Measurements from ENCODE around the gene PAH. TPM values are rescaled to one million over a fixed set of nuclear protein-coding genes. Genes with fewer than 3 reads are reported as not detected.

Gene PAH
- total RNA-seq, 1 experiment from 2014 or later: 0.42 TPM

DNA sequence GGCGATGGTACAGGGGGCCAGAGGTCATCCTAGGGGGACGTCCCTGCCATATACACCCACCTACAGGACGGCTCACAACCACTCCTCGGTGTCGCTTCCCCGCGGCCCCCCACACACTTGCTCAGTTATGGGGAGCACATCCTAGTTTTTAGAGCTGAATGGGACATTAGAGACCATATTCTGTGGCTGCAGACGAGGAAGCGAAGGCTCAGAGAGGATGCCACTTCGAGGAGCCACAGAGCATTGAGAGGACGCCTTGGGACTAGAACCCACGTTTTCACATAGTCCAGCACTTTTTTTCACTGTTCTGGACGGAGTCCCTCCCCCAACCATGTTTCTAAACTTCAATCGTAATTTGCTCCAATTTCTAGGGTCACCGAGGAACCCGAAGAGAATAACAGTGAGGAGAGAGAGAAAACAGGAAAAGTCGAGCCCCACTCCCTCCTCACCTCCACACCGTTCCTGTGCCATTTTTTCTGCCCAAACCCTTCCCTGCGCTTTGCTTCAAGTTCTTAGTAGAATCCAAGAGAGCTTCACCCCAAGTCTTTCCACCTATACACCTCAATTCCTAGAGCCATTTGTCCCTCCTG is 39.8 kb upstream of the PAH start:
- Histone ChIP-seq H3K4me3 (ENCODE audit: insufficient read depth, low read depth, low read length) (peak overlapping the region; percentile 41; the same call in 1 of the 2 replicates), H3K27me3 (ENCODE audit: control insufficient read depth, insufficient read depth, low read length) (peaks cover 100% of the 10 kb centered on the region), H3K36me3 (replicated peaks; ENCODE audit: control insufficient read depth, insufficient read depth, low read length) (no peaks in the 10 kb centered on the region)
- DNase-seq: no peak

DNA sequence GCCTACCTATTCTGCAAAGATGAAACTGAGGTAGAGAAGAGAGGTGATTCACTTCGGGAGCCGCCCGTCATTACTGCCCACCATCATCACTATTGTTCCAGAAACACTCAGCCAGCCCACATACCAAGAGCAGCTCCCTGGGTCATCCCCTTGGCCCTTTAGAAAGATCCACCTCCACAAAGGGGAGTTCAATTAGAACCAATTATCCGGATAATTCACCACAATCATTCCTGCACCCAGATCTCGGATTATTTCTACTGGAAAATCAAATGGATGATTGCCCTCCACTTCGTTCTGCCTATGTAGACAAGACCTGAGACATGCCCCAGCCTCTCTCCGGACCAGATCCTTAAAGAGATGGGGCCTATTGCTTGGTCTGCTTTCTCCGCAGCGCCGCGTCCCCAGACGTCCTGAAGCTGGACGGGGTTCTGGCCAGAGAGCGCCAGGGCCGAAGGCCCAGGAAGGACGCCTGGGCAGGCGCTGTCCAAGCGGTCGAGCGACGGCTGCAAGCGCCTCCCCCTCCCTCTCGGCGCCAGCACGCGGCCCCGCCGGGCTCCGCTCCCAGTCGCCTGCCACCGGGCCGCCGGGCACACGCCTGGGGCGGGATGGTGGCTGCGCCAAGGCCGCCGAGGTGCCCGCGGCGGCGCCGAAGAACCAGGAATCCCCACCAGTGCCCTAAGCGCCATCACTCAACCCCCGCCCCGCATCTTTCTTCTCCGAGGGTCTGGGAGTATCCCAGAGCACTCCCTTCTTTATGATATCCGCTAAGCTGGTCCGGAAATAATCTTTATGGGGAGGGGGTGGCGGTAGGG is 39.1 kb upstream of the PAH start:
- peaks cover 100% of the 10 kb centered on the region for H3K27me3 ChIP-seq (ENCODE audit: control insufficient read depth, insufficient read depth, low read length)
- DNase-seq: peak; percentile 81
- peak overlapping the region; percentile 41; the same call in 1 of the 2 replicates for H3K4me3 ChIP-seq (ENCODE audit: insufficient read depth, low read depth, low read length)

DNA sequence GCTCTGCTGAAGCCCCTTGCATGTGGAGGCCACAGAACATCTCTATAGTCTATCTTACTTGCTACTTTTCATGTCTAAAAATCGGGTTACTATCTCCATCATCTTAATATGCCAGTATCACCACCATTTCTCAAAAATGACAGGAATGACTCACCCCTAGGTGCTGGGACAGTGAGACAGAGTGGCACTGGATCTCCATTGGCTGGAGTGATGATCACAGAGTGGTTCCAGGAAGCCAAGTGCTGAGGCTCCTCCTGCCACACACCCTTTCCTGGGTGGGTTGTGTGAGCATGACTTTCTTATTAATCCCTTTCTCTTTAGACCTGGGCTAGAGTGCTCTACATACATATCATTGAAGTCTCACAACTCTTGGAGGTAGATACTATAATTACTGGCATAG is 37.1 kb upstream of the PAH start:
- Histone ChIP-seq H3K27me3 (ENCODE audit: control insufficient read depth, insufficient read depth, low read length) (peaks cover 100% of the 10 kb centered on the region), H3K36me3 (replicated peaks; ENCODE audit: control insufficient read depth, insufficient read depth, low read length) (no peaks in the 10 kb centered on the region), H3K4me3 (ENCODE audit: insufficient read depth, low read depth, low read length) (no peak overlapping the region)
- no peak for DNase-seq

More for the DNA sequence above, 39.1 kb upstream of the PAH start:
- no peaks in the 10 kb centered on the region for H3K36me3 ChIP-seq (replicated peaks; ENCODE audit: control insufficient read depth, insufficient read depth, low read length)

DNA sequence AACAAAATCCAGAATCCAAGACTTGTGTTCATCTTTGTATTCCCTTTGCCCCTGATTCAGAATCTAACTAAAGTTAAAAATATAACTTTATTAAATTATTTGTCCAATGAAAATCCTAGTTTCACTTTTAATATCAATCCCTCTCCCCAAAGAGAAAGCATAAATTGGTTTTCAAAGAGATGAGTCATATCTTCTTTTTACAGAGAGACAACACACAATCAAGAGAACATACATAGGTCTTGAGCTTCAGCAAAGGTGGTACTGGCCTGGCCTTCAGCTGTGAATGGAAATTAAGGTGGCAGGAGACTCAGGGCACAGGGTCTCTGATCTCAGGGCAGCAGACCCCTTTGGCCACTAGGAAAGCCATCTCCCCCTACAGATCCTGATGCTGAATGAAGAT is 36.2 kb upstream of the PAH start:
- no peaks in the 10 kb centered on the region for H3K36me3 ChIP-seq (replicated peaks; ENCODE audit: control insufficient read depth, insufficient read depth, low read length)
- H3K27me3 ChIP-seq (ENCODE audit: control insufficient read depth, insufficient read depth, low read length): peaks cover 94% of the 10 kb centered on the region
- no peak overlapping the region for H3K4me3 ChIP-seq (ENCODE audit: insufficient read depth, low read depth, low read length)
- DNase-seq: no peak

DNA sequence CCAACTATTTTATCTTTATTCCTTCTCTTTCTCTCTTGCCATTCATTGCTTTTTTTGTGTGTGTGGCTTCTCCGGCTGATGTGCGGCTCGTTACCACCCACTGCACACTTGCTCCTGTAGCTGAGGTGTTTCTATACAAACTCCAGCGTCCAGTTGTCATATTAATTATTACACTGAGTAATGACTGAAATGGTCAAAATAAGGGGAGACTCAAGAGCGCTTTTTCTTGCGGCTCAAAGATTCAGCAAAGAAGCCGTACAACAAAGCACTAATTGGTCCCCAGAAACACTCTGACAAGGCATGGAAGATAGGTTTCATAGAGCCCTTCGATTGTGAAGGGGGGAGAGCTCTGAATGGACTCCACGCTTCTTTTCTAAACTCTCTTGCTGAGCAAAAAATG is 34.8 kb upstream of the PAH start:
- Histone ChIP-seq H3K4me3 (ENCODE audit: insufficient read depth, low read depth, low read length) (no peak overlapping the region), H3K27me3 (ENCODE audit: control insufficient read depth, insufficient read depth, low read length) (peaks cover 83% of the 10 kb centered on the region), H3K36me3 (replicated peaks; ENCODE audit: control insufficient read depth, insufficient read depth, low read length) (no peaks in the 10 kb centered on the region)
- DNase-seq: peak; percentile 15

DNA sequence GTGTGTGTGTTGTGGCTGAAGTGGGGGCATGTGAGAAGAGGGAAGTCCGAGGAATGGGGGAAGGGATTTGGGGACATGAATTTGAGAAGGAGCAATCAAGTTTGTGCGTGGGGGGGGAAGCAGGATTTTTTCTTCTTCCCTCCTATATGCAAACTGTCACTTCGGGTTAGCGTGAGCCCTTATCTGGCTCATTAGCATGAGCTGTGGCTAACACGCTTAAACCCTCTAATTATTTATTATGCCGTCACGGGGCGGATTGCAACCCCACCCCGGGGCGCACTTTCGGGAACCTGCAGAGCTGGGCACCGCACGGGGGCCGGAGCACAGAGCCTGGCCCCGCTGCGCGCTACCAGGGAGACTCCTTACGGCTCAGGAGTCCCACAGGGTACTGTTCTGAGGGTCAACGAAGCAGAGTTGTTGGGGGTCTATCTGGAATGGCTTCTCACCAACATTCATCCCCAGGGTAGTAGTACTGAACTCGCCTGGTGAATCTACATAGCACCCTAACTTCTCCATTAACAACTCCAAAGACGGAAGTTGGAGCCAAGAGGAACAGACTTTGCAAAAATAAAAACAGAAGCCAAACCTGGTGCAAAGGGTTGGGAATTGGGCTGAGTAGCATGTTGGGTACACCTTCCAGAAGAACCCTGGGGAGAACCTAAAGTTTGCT is 34.0 kb upstream of the PAH start:
- H3K36me3 ChIP-seq (replicated peaks; ENCODE audit: control insufficient read depth, insufficient read depth, low read length): no peaks in the 10 kb centered on the region
- H3K27me3 ChIP-seq (ENCODE audit: control insufficient read depth, insufficient read depth, low read length): peaks cover 75% of the 10 kb centered on the region
- peak; percentile 23 for DNase-seq
- peak overlapping the region; percentile 36 for H3K4me3 ChIP-seq (ENCODE audit: insufficient read depth, low read depth, low read length)

DNA sequence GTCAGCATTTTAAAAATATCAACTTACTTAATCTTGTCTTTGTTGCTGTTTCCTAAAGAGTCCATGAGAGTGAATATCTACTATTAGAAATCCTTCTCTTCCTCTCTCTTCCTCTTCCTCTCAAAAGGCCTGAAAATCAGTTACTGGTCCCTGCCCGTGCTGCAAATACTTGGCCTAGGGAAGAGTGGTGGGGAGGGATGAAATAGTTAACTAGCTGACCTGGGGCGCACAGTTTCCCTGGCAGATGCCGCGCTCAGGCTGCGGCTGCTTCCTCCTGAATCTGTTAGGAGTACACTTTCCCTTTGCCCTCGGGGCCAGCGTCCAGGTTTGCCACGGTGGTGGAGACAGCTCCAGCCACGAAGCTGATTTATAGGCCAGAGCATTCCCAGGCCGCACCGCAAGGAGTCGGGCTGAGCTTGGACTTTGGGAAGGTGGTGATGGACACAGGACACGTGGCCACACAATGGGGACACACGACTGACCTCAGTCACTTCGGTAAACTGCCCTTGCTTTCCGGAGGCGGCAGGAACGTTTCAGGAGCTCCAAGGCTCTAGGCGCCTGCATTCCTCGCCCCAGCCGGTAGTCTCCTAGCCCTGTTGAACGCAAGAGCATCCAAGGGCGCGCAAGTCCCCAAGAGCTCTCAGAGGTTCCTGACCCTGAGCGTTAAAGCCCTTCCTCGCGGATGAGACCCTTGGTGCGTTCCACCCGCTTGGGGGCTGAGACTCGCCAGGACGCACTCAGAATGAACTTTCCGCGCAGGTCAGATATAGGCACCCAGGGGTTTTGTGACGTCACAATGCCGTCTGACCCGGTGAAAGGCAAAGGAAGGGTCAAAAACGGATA is 33.3 kb upstream of the PAH start:
- H3K4me3 ChIP-seq (ENCODE audit: insufficient read depth, low read depth, low read length): peak overlapping the region; percentile 36
- H3K27me3 ChIP-seq (ENCODE audit: control insufficient read depth, insufficient read depth, low read length): peaks cover 68% of the 10 kb centered on the region
- DNase-seq: peak; percentile 73

DNA sequence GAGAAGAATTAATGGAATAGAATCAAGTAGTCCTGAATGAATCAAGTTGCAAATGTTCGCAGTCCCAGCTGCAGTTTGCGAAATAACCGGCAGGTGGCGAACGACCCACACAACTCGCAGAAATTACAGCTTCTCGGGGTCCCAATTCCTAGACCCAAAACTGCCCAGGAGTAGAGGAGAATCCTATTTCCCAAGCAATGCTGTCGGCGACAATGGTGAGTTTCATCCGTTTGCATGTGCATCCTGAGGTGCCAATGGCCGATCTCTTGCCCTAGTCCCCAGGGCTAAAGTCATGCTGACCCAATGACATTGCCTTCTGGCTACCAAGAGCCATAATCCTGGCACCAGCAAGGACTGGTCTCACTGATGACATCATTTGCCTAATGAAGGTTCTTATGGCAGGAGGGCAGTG is 31.9 kb upstream of the PAH start:
- peak; percentile 65 for DNase-seq
- H3K4me3 ChIP-seq (ENCODE audit: insufficient read depth, low read depth, low read length): no peak overlapping the region
- no peaks in the 10 kb centered on the region for H3K36me3 ChIP-seq (replicated peaks; ENCODE audit: control insufficient read depth, insufficient read depth, low read length)
- H3K27me3 ChIP-seq (ENCODE audit: control insufficient read depth, insufficient read depth, low read length): peaks cover 54% of the 10 kb centered on the region

More for the DNA sequence above, 33.3 kb upstream of the PAH start:
- H3K36me3 ChIP-seq (replicated peaks; ENCODE audit: control insufficient read depth, insufficient read depth, low read length): no peaks in the 10 kb centered on the region

DNA sequence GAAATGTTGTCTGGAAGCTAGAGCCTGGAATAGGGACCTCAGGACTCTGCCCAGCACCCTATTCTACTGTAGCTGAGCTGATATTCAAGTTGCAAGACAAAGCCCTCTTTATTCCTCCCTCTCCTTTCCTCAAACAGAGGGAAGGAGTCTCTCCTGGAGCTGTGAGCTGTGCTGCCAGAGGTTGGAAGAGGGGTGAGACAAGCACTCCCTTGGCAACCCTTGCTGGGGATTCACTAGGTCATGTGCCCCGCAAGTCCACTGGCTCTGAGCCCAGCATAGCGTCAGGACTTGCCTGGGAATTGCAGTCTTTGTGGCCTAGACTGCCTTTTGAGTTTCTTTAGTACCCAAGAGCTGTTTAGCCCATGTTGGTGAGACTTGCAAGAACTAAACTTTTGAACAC is 29.0 kb upstream of the PAH start:
- peaks cover 25% of the 10 kb centered on the region for H3K27me3 ChIP-seq (ENCODE audit: control insufficient read depth, insufficient read depth, low read length)
- H3K4me3 ChIP-seq (ENCODE audit: insufficient read depth, low read depth, low read length): no peak overlapping the region
- no peak for DNase-seq
- no peaks in the 10 kb centered on the region for H3K36me3 ChIP-seq (replicated peaks; ENCODE audit: control insufficient read depth, insufficient read depth, low read length)

DNA sequence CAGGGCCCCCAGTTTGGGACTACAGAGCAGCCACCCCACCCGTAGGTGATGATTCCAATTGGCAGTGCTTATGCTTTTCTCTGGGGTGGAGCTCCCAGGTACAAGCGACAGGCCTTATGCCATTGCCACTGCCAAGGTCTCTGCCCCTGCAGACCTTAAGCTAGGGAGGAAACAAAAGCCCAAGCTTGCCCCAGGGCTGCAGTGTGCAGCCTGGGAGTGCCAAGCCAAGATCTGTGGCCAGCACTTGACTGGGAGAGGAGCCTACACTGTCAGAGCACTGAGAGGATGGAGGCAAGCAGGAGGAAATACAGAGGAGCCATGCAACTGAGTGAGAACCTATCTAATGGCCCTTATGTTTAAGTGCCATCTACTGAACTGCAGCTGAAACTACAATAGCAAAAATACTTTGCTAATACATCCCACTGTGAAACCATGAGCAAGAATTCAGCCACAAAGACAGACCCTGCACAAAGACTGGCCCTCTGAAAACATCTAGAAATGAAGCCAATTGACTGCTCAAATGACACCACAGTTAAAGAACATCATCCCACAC is 22.7 kb upstream of the PAH start:
- no peak overlapping the region for H3K4me3 ChIP-seq (ENCODE audit: insufficient read depth, low read depth, low read length)
- DNase-seq: no peak
- H3K36me3 ChIP-seq (replicated peaks; ENCODE audit: control insufficient read depth, insufficient read depth, low read length): no peaks in the 10 kb centered on the region
- H3K27me3 ChIP-seq (ENCODE audit: control insufficient read depth, insufficient read depth, low read length): no peaks in the 10 kb centered on the region

DNA sequence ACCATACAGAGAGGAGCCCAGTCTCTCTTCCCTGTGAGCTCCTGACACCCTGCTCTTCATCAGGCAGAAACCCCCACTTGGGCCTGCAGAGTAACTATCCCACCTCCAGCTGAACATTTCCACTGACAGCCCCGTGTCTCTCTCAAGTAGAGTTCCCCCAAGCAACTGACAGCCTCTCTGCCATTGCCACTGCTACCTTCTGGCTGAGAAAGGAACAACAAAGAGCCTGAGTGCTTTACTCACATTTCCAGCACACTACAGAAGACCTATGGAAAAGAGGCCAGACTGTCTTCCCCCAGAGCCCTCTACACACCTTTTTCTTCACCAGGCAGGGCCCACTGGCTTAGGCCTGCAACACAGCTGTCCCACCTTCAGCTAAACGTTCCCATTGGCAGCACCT is 22.0 kb upstream of the PAH start:
- DNase-seq: no peak
- Histone ChIP-seq H3K27me3 (ENCODE audit: control insufficient read depth, insufficient read depth, low read length) (no peaks in the 10 kb centered on the region), H3K36me3 (replicated peaks; ENCODE audit: control insufficient read depth, insufficient read depth, low read length) (no peaks in the 10 kb centered on the region), H3K4me3 (ENCODE audit: insufficient read depth, low read depth, low read length) (no peak overlapping the region)

DNA sequence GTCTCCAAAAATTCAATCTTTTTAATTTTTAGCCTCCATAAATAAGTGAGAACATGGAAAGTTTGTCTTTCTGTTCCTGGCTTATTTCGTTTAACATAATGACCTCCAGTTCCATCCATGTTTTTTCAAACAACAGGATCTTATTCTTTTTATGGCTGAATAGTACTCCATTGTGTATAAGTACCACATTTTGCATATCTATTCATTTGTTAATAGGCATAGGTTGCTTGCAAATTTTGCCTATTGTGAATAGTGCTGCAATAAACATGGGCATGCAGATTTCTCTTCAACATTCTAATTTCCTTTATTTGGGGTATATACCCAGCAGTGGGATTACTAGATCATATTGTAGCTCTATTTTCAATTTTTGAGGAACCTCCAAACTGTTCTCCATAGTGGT is 16.1 kb upstream of the PAH start:
- Histone ChIP-seq H3K36me3 (replicated peaks; ENCODE audit: control insufficient read depth, insufficient read depth, low read length) (no peaks in the 10 kb centered on the region), H3K4me3 (ENCODE audit: insufficient read depth, low read depth, low read length) (no peak overlapping the region), H3K27me3 (ENCODE audit: control insufficient read depth, insufficient read depth, low read length) (no peaks in the 10 kb centered on the region)
- no peak for DNase-seq

DNA sequence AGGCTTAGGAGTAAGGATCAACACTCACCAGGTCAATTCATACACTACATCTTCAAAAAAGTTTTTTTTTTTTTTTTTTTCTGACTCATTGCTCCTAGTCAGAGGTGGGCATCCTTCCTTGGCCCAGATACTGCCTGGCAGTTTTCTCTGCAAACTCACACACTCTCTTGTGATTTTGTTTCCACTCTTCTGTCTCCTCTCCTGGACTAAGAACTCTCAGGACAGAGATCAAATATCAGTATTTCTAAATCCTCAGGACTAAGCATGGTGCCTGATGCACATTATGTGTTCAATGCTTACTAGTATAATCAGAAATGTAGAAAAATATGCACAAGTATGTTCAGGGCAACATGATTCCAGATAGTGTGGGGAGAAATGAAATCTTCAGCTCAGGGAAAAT is 10.2 kb upstream of the PAH start:
- DNase-seq: no peak
- H3K4me3 ChIP-seq (ENCODE audit: insufficient read depth, low read depth, low read length): no peak overlapping the region
- H3K27me3 ChIP-seq (ENCODE audit: control insufficient read depth, insufficient read depth, low read length): no peaks in the 10 kb centered on the region
- H3K36me3 ChIP-seq (replicated peaks; ENCODE audit: control insufficient read depth, insufficient read depth, low read length): no peaks in the 10 kb centered on the region

DNA sequence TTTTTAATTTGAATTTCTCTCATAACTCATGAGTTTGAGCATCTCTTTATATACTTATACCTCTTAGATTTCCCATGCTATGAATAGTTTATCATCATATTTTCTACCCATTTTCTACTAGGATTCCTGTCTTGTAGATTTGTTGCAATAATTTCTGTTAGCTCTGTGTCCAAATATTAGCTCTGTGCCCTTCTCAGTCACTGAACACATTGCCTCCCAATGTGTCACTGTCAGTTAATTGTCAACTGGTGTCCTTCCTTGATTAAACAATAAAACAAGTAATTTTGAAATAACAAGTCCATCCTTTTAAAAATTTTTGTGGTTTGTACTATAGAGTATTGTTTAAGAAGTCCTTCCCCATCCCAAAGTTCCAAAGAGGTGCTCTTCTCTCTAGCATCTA is 4.2 kb upstream of the PAH start:
- H3K4me3 ChIP-seq (ENCODE audit: insufficient read depth, low read depth, low read length): no peak overlapping the region
- DNase-seq: no peak
- no peaks in the 10 kb centered on the region for H3K36me3 ChIP-seq (replicated peaks; ENCODE audit: control insufficient read depth, insufficient read depth, low read length)
- no peaks in the 10 kb centered on the region; the same call in 1 of the 2 replicates for H3K27me3 ChIP-seq (ENCODE audit: control insufficient read depth, insufficient read depth, low read length)
